GM19099 (cell line): ENCODE data around the gene AP1G2.

ENCODE experiments used
- POLR2A ChIP-seq: IDR thresholded peaks from 3 replicates; pipeline ENCODE4 v1.6.1; 2011; ENCODE audit warnings: low read depth; ENCODE audit not compliant: insufficient read length; ENCODE audit errors: extremely low read depth

The AP1G2 gene

DNA sequence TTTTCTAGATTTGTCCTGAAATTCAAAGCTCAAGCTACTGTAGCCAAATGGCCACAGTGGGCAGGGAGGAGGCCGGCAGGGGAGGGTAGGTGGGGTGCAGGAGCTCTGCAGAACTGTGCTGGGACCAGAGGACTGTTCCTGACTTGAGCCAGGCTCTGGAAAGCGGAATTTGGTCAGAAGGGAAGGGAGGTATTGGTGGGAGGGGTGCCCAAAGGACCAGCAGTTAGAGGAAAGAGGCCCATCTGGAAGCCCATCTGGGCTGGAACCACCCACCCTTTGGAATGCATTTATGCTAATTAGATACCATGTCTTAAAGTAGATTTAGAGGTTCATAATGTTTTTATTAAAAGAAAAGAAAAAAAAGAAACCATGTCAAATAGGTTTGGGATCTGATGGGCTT, 35.5 kb upstream of the AP1G2 start:
- TF ChIP-seq POLR2A: no peak

- no peak for TF ChIP-seq POLR2A
These were observed 34.8 kb upstream of the AP1G2 start for GRCh38 chr14:23602181-23603095.

- no peak for TF ChIP-seq POLR2A
These were observed 34.2 kb upstream of the AP1G2 start for GRCh38 chr14:23601845-23602180.

DNA sequence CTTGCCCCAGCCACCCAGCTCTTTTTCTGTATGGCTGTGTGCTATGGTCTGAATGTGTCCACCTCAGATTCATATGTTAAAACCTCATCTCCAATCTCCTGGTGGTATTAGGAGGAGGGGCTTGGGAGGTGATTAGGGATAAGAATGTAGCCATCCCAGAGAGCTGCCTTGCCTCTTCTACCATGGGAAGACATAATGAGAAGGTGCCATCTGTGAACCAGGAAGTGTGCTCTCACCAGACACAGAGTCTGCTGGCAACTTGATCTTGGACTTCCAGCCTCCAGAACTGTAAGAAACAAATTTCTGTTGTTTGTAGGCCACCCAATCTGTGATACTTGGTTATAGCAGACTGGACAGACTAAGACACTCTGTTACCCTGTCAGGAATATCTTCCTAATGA, 33.8 kb upstream of the AP1G2 start:
- no peak for TF ChIP-seq POLR2A

DNA sequence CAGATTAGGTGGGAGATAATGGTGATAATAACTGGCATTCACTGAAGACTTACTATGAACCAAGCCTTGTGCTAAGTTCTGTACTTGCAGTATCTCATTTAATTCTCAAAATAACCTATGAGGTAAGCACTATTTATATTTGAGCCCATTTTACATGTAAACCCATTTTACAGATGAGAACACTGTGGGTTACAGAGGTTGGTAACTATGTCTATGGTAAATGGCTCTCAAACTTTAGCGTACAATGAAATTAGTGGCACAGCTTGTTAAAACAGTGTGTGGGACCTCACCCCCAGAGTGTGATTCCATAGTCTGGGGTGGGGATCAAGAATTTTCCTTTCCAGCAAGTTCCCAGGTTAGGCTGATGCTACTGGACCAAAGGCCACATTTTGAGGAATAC, 33.2 kb upstream of the AP1G2 start:
- TF ChIP-seq POLR2A: no peak

DNA sequence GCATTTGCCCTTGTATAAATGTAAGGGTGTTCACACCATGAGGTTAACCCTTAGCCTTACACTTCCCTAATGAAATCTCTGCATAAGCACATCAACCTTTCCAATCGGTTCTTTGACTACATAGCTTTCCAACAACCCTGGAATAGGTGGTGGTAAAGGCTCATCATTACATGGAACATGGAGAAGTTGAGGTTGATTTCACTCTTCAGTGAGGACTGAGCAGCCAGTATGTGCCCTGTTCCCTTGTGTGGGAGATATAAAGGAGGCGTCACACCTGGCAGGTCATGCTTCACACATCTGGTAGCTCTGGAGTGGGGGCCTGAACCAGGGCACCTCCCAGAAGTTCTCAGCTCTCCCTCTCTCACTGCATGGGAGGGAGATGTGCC, 32.7 kb upstream of the AP1G2 start:
- no peak for TF ChIP-seq POLR2A

DNA sequence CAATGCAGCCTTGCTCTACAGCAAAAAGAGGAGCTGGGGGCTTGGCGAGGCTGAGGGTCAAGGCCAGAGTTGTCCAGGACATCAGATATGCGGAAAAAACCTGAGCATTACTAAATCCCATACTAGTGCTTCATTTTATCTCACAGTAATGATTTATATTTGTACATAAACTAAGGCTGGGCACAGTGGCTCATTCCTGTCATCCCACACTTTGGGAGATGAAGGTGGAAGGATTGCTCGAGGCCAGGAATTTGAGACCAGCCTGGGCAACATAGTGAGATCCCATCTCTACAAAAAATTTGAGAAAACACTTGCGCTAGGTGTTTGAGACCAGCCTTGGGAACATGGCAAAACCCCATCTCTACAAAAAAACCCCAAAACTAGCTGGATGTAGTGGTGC, 22.6 kb upstream of the AP1G2 start:
- TF ChIP-seq POLR2A: no peak

DNA sequence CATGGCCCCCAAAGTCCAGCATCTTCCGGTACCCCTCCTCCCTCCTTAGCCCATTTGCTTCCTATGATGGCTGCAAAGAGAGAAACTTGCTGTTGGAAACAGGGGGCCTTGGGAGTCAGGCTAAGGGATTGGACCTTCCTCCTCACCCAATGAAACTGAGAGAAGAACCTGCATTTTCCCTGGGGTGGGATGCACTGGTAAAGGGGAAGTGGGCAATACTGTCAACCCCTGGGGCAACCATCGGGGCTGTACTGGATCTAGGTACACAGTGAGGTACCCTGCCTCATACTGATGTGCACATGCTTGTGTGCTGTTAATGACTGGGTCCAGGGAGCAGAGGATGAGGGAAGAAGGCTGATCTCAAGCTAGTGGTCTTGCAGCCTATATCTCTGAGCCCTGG, 22.0 kb upstream of the AP1G2 start:
- TF ChIP-seq POLR2A: no peak

DNA sequence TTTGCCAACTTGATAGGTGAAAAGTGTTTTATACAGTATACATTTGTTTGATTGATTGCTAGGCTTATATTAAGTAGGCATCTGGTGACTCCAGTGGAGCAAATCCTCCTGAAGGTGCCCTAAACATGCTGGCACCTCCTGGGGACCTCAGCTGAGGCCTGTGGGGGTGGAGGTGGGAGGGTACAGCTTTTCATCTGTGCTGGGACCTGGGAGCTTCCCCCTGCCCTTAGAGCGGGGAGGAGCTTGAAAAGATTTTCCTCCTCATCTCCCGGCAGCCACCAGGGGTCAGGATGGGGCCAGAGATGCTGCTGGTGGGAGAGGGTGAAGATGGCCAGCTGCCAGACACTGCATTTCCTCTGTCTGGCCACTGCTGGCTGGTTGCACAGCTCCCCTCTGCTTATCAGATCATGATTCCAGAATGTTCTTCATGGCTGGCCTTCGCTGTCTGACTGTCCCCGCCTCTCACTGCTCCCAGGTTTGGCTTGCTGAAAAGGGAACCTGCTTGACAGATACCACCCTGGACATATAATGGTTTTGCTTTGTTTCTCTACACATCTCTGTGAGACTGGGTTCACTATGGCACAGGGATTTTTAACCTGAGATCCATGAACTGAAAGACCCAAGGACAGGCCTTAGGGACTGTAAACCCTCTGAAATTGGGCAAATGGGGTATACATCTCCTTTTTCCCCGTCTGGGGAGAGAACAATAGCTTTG, 21.4 kb upstream of the AP1G2 start:
- no peak for TF ChIP-seq POLR2A

DNA sequence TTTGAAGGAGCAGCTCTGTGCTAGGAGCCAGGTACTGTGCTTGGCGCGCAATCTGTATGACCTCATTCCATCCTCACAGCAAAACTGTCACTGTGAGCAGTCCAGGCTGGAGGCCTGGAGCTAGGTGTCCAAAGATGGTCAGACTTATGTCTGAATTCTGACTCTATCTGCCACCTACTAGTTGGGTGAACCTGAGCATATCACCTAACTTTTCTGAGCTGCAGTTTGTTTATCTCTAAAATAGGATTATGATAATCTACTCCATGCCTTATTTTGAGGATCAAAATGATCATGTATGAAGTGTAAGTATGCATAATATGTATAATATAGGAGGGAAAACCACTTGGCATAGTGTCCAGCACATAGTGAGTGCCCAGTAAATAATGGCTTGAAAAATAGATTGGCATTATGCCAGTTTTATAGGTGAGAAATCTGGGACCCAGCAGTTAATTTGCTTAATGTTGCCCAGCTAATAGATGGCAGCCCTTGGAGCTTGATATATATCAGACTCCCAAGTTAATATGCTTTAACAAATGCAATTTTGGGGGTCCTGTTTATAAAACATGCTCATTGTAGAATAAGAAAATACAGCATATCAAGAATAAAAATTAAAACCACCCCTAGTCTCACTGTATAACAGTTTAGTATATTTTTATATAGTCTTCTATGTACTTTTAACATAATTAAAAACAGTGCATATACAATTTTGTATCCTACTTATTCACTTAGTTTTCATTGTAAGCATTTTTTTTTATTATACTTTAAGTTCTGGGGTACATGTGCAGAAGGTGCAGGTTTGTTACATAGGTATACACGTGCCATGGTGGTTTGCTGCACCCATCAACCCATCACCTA, 15.5 kb upstream of the AP1G2 start:
- no peak for TF ChIP-seq POLR2A

DNA sequence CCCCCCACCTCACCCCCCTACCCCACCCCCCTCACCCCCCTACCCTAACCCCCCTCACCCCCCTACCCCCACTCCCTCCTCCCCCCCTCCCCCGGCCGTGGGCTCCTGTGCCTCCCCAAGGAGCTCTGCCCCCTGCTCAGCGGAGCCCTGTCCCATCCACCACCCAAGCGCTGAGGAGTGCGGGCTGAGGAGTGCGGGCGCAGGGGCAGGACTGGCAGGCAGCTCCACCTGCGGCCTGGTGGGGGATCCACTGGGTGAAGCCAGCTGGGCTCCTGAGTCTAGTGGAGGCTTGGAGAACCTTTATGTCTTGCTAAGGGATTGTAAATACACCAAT, 13.3 kb upstream of the AP1G2 start:
- TF ChIP-seq POLR2A: no peak

DNA sequence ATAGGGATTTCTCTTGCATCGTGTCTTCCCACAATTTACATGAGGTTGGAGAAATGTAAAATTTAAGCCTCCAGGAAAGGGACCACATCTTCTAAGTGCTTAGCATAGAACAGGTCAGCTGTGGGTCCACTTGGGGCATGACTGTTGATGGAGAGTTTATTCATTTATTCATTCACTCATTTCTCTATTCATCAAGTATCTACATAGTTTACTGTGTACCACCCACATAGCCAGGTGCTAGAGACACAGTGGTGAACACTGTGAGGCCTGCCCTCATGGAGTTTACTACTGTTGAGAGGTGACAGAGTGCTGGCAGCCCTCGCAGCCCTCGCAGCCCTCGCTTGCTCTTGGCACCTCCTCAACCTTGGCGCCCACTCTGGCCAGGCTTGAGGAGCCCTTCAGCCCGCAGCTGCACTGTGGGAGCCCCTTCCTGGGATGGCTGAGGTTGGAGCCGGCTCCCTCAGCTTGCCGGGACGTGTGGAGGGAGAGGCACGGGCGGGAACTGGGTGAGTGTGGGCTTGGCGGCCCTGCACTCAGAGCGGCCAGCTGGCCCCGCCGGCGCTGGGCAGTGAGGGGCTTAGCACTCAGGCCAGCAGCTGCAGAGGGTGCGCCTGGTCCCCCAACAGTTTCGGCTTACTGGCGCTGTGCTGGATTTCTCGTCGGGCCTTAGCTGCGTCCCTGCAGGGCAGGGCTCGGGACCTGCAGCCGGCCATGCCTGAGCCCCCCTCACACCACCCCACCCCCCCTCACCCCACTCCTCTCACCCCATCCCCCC, 12.7 kb upstream of the AP1G2 start:
- TF ChIP-seq POLR2A: no peak

- no peak for TF ChIP-seq POLR2A
These were observed 12.1 kb upstream of the AP1G2 start for GRCh38 chr14:23579739-23580138.

DNA sequence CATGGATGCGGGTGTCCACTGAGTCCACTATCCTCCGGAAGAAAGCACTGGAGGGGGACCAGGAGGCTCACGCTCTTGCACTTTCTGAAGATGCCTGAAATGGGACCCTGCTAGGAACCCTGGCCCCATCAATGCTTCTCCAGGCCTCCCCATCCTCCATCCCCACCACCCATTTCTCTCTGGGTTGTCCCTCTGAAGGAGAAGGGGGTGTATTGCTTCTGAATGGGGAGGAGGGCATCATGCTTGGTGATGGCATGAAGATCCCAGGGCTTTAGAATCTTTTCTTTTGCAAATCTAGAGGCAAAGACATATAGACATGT, 11.7 kb upstream of the AP1G2 start:
- no peak for TF ChIP-seq POLR2A
